NT2/D1 (cell line): ENCODE results near the gene RNPEPL1.
"Not testable (repeated sequence)": the region's sequence is repeated elsewhere in the genome, so short reads cannot be mapped to it uniquely, and the experiment has no call there.

Experiments
- DNase-seq: peaks from one replicate; pipeline ENCODE4 v3.0.0-alpha.2; 2011; ENCODE audit warnings: low read depth, low spot score
- H3K27me3 ChIP-seq: 2 replicates; pipeline ENCODE4 v1.6.0; 2011; ENCODE audit warnings: mild to moderate bottlenecking; ENCODE audit not compliant: insufficient read length, insufficient read depth
- H3K36me3 ChIP-seq: 2 replicates; pipeline ENCODE4 v1.6.1; 2011; ENCODE audit warnings: mild to moderate bottlenecking, low read length, mixed read lengths; ENCODE audit not compliant: insufficient read depth, insufficient read length
- H3K4me1 ChIP-seq: 2 replicates; pipeline ENCODE4 v1.5.1; 2011; ENCODE audit not compliant: insufficient read depth, insufficient read length
- H3K4me3 ChIP-seq: 2 replicates; pipeline ENCODE4 v1.5.1; 2011; ENCODE audit warnings: low read depth; ENCODE audit not compliant: insufficient read length
- H3K9ac ChIP-seq: 2 replicates; pipeline ENCODE4 v1.6.0; 2011; ENCODE audit warnings: low read depth; ENCODE audit not compliant: insufficient read length
- H3K9me3 ChIP-seq: 2 replicates; pipeline ENCODE4 v1.5.1; 2011; ENCODE audit warnings: mild to moderate bottlenecking, low read length; ENCODE audit not compliant: insufficient read depth
- SUZ12 ChIP-seq: IDR thresholded peaks from 2 replicates; pipeline ENCODE4 v1.6.1; 2011; ENCODE audit not compliant: insufficient read length, insufficient read depth; ENCODE audit errors: extremely low read depth
- YY1 ChIP-seq: IDR thresholded peaks from 2 replicates; pipeline ENCODE4 v1.6.1; 2011; ENCODE audit not compliant: insufficient read length, insufficient read depth
- ZNF274 ChIP-seq: IDR thresholded peaks from 2 replicates; pipeline ENCODE4 v1.6.1; 2011; ENCODE audit warnings: mild to moderate bottlenecking, low read depth, low read length

RNPEPL1 gene

GRCh38 chr2:240557808-240558207 is 10.5 kb upstream of the RNPEPL1 start, which contains the start of gene ANKMY1:
ANKMY1 (minus strand) TSS chr2:240557988; CDS start chr2:240557335, 653 bp downstream.
- H3K4me3 ChIP-seq = no peak within 1 kb of the TSS
- H3K36me3 ChIP-seq = peaks cover 50% of the 10 kb centered on the region
- peaks cover 2% of the 10 kb centered on the region for H3K4me1 ChIP-seq

GRCh38 chr2:240558236-240558761 is 10.0 kb upstream of the RNPEPL1 start:
- Histone ChIP-seq H3K36me3 (peaks cover 48% of the 10 kb centered on the region), H3K9me3 (no peaks in the 10 kb centered on the region), H3K4me1 (peaks cover 2% of the 10 kb centered on the region), H3K27me3 (no peaks in the 10 kb centered on the region), H3K9ac (peak overlapping the region; percentile 5), H3K4me3 (no peak overlapping the region)
- no peak for DNase-seq
- no peak for TF ChIP-seq ZNF274
- no peak for TF ChIP-seq SUZ12
- no peak for TF ChIP-seq YY1

More at GRCh38 chr2:240557808-240558207, 10.5 kb upstream of the RNPEPL1 start, which contains the start of gene ANKMY1:
- DNase-seq = peak; percentile 43
- H3K9ac ChIP-seq = peak within 1 kb of the TSS; percentile 5
- H3K9me3 ChIP-seq = no peaks in the 10 kb centered on the region
- no peak for TF ChIP-seq ZNF274
- no peak for TF ChIP-seq SUZ12
- TF ChIP-seq YY1 = no peak
- H3K27me3 ChIP-seq = no peaks in the 10 kb centered on the region

- Histone ChIP-seq H3K27me3 (no peaks in the 10 kb centered on the region), H3K9me3 (no peaks in the 10 kb centered on the region), H3K4me1 (no peaks in the 10 kb centered on the region), H3K4me3 (no peak overlapping the region), H3K36me3 (peaks cover 39% of the 10 kb centered on the region), H3K9ac (no peak overlapping the region)
- DNase-seq = no peak
- TF ChIP-seq ZNF274 (no peak), YY1 (no peak), SUZ12 (no peak)
Observed at GRCh38 chr2:240559286-240559685, 9.0 kb upstream of the RNPEPL1 start.

- Histone ChIP-seq H3K9me3 (no peaks in the 10 kb centered on the region), H3K36me3 (peaks cover 35% of the 10 kb centered on the region), H3K4me1 (peaks cover 3% of the 10 kb centered on the region), H3K4me3 (peak within 1 kb of the TSS; percentile 85), H3K9ac (peak within 1 kb of the TSS; percentile 93), H3K27me3 (no peaks in the 10 kb centered on the region)
- DNase-seq = peak; percentile 57
- TF ChIP-seq SUZ12 (no peak), ZNF274 (no peak), YY1 (no peak)
Observed at GRCh38 chr2:240560084-240560479, 8.2 kb upstream of the RNPEPL1 start, which contains the start of gene DUSP28. DUSP28 (plus strand) TSS chr2:240560357; CDS start chr2:240560685, 328 bp downstream.

GRCh38 chr2:240560480-240561324 is 7.6 kb upstream of the RNPEPL1 start:
- Histone ChIP-seq H3K9me3 (no peaks in the 10 kb centered on the region), H3K4me1 (peaks cover 3% of the 10 kb centered on the region), H3K36me3 (peaks cover 30% of the 10 kb centered on the region), H3K4me3 (peak overlapping the region; percentile 85), H3K9ac (peak overlapping the region; percentile 93), H3K27me3 (no peaks in the 10 kb centered on the region)
- TF ChIP-seq ZNF274 = no peak
- no peak for TF ChIP-seq SUZ12
- no peak for TF ChIP-seq YY1
- DNase-seq = peak; percentile 97

- TF ChIP-seq YY1 (no peak), ZNF274 (no peak), SUZ12 (no peak)
- DNase-seq = no peak
- Histone ChIP-seq H3K9ac (peak overlapping the region; percentile 81), H3K36me3 (peaks cover 24% of the 10 kb centered on the region), H3K9me3 (no peaks in the 10 kb centered on the region), H3K4me1 (peaks cover 9% of the 10 kb centered on the region), H3K27me3 (no peaks in the 10 kb centered on the region), H3K4me3 (peak overlapping the region; percentile 55)
Observed at GRCh38 chr2:240561325-240561971, 6.8 kb upstream of the RNPEPL1 start.

- Histone ChIP-seq H3K4me1 (peaks cover 21% of the 10 kb centered on the region), H3K36me3 (peaks cover 21% of the 10 kb centered on the region), H3K27me3 (peaks cover 16% of the 10 kb centered on the region)
- not testable (repeated sequence) for DNase-seq, H3K9me3 ChIP-seq, H3K9ac ChIP-seq, H3K4me3 ChIP-seq
Observed at GRCh38 chr2:240563231-240563630, 5.1 kb upstream of the RNPEPL1 start.
